ENCODE results near the gene SPHKAP. TPM values are rescaled to one million over a fixed set of nuclear protein-coding genes. Genes with fewer than 3 reads are reported as not detected.

The SPHKAP gene
- total and polyA plus RNA-seq, 2 donors (not counting 3 experiments of a cell fraction or from before 2014, with no cell fraction given): not detected

DNA sequence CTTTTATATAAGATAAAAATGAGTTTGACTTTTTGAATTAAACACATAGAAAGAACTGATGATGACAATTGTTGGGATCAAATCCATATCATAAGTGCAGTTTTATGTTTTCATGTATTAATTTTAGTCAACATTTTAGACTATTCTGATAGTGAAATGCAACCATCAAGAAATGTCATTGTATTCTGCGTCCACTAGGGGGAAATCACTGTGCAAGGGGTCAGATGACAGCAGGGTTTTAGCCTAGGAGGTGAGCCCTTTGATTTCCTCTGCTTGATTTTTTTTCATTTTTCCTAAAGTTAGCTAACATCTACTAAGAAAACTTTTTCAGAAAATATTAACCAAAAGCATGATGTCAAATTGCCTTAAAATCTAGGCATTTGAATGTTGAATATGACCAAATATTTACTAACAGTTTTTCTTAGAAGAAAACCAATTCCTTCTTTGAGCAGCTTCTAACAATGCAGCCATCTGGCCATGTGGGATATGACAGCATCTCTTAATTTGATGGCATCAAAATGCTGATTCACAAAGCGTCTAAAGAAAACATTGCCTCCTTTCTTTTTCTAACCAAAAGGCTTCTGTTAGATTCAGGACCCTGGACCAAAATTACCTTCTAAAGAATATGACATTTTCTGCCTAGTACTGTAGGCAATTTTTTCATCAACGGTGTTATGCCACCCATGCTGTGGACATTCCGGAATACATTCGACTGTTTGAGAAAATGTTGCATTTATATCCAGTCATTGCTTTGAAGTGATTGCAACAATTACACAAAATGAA lies 141.5 kb downstream of the SPHKAP start:
- Histone ChIP-seq H3K9ac (replicated peaks; ENCODE audit: extremely low read depth, insufficient read depth, low read length) (no peak overlapping the region), H3K36me3 (ENCODE audit: control insufficient read depth in 2 of 2, extremely low read depth in 1 of 2, insufficient read depth in 2 of 2, low read length in 2 of 2) (no peaks in the 10 kb centered on the region), H4K20me1 (replicated peaks; ENCODE audit: control insufficient read depth, extremely low read depth, insufficient read depth, low read length) (no peaks in the 10 kb centered on the region), H3K4me2 (ENCODE audit: insufficient read depth, low read length) (no peak overlapping the region), H3K27me3 (ENCODE audit: control insufficient read depth in 2 of 2, insufficient read depth in 2 of 2, low read length in 2 of 2) (no peaks in the 10 kb centered on the region), H3K4me1 (ENCODE audit: control insufficient read depth, extremely low read depth, insufficient read depth, low read length) (no peaks in the 10 kb centered on the region), H3K79me2 (ENCODE audit: control insufficient read depth, insufficient read depth, low read length) (no peaks in the 10 kb centered on the region), H2AFZ (ENCODE audit: low read depth, low read length) (no peak overlapping the region), H3K27ac (ENCODE audit: insufficient read depth, low read depth, low read length) (no peak overlapping the region), H3K9me3 (replicated peaks; ENCODE audit: control insufficient read depth, insufficient read depth, low read length) (peaks cover 2% of the 10 kb centered on the region), H3K9me1 (replicated peaks; ENCODE audit: control insufficient read depth, extremely low read depth, insufficient read depth, low read length) (no peaks in the 10 kb centered on the region), H3K4me3 (replicated peaks in 1 of 3; ENCODE audit: insufficient read depth in 1 of 3, low read depth in 1 of 3, low read length in 3 of 3) (no peak overlapping the region)
- no peak for TF ChIP-seq MAX (IDR thresholded peaks at IDR 0.05; ENCODE audit: insufficient read depth, insufficient read length)
- TF ChIP-seq, protein P1, sequence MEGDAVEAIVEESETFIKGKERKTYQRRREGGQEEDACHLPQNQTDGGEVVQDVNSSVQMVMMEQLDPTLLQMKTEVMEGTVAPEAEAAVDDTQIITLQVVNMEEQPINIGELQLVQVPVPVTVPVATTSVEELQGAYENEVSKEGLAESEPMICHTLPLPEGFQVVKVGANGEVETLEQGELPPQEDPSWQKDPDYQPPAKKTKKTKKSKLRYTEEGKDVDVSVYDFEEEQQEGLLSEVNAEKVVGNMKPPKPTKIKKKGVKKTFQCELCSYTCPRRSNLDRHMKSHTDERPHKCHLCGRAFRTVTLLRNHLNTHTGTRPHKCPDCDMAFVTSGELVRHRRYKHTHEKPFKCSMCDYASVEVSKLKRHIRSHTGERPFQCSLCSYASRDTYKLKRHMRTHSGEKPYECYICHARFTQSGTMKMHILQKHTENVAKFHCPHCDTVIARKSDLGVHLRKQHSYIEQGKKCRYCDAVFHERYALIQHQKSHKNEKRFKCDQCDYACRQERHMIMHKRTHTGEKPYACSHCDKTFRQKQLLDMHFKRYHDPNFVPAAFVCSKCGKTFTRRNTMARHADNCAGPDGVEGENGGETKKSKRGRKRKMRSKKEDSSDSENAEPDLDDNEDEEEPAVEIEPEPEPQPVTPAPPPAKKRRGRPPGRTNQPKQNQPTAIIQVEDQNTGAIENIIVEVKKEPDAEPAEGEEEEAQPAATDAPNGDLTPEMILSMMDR (IDR thresholded peaks at IDR 0.05; ENCODE audit: extremely low read depth in 1 of 2, insufficient read depth in 1 of 2, low read depth in 1 of 2, low read length in 2 of 2): peak in 1 of 2 donors; percentile 19
- dilution Hi-C loops (cut with MboI; ENCODE audit: extremely low pct_ligation_motif_present, low sequenced_read_pairs): no loop called here
- ChIA-PET CTCF (no interaction called here), POLR2A (no interaction called here)
- intact Hi-C loops (cut with micrococcal nuclease): no loop called here
- no peak for FAIRE-seq
- no peak for DNase-seq (ENCODE audit: low read depth, low spot score)
- BruUV-seq (replicated peaks): no TSS peak

DNA sequence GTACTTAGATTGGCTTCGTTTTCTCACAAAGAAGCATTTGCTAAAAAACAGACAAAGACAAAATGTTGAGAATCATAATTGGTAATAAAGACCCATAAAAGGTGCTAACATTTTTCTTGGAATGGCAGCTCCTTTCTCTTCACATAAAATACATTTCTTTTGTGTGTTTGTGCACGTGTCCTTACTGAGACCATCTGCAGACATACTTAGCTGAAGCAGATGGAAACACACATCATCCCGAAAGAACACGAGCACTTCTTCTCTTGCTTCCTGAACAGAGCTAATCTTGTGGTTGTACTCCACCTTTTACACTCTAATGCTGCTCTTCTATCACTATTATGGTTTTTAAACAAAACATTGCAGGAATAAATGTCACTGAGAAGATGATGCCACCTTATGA lies 142.5 kb downstream of the SPHKAP start:
- BruUV-seq (replicated peaks): no TSS peak
- Histone ChIP-seq H3K27ac (ENCODE audit: insufficient read depth, low read depth, low read length) (no peak overlapping the region), H3K4me2 (ENCODE audit: insufficient read depth, low read length) (no peak overlapping the region), H2AFZ (ENCODE audit: low read depth, low read length) (no peak overlapping the region), H3K79me2 (ENCODE audit: control insufficient read depth, insufficient read depth, low read length) (no peaks in the 10 kb centered on the region), H3K36me3 (ENCODE audit: control insufficient read depth in 2 of 2, extremely low read depth in 1 of 2, insufficient read depth in 2 of 2, low read length in 2 of 2) (no peaks in the 10 kb centered on the region), H4K20me1 (replicated peaks; ENCODE audit: control insufficient read depth, extremely low read depth, insufficient read depth, low read length) (no peaks in the 10 kb centered on the region), H3K27me3 (ENCODE audit: control insufficient read depth in 2 of 2, insufficient read depth in 2 of 2, low read length in 2 of 2) (no peaks in the 10 kb centered on the region), H3K9me1 (replicated peaks; ENCODE audit: control insufficient read depth, extremely low read depth, insufficient read depth, low read length) (no peaks in the 10 kb centered on the region), H3K4me1 (ENCODE audit: control insufficient read depth, extremely low read depth, insufficient read depth, low read length) (no peaks in the 10 kb centered on the region), H3K4me3 (replicated peaks in 1 of 3; ENCODE audit: insufficient read depth in 1 of 3, low read depth in 1 of 3, low read length in 3 of 3) (no peak overlapping the region), H3K9ac (replicated peaks; ENCODE audit: extremely low read depth, insufficient read depth, low read length) (no peak overlapping the region), H3K9me3 (replicated peaks; ENCODE audit: control insufficient read depth, insufficient read depth, low read length) (peaks cover 2% of the 10 kb centered on the region)
- TF ChIP-seq POLR2AphosphoS5 (IDR thresholded peaks at IDR 0.05; ENCODE audit: insufficient read depth, low read depth, low read length) (no peak), MAX (IDR thresholded peaks at IDR 0.05; ENCODE audit: insufficient read depth, insufficient read length) (no peak), GATA2 (IDR thresholded peaks at IDR 0.05; ENCODE audit: insufficient read depth, insufficient read length, low read depth, low read length) (no peak), MYC (IDR thresholded peaks at IDR 0.05; ENCODE audit: low read depth, low read length) (no peak), JUN (IDR thresholded peaks at IDR 0.05; ENCODE audit: borderline replicate concordance, insufficient read depth, insufficient read length, low read depth) (no peak), POLR2A (IDR thresholded peaks at IDR 0.05; ENCODE audit: low read depth, low read length) (no peak), EZH2 (IDR thresholded peaks at IDR 0.05; ENCODE audit: borderline replicate concordance, low read depth, low read length, severe bottlenecking) (no peak), FOS (IDR thresholded peaks at IDR 0.05; ENCODE audit: borderline replicate concordance, insufficient read depth, low read length) (no peak)
- TF ChIP-seq, protein P1 (IDR thresholded peaks at IDR 0.05; ENCODE audit: extremely low read depth in 1 of 2, insufficient read depth in 1 of 2, low read depth in 1 of 2, low read length in 2 of 2): no peak
- no peak for DNase-seq (ENCODE audit: low read depth, low spot score)
- dilution Hi-C loops (cut with MboI; ENCODE audit: extremely low pct_ligation_motif_present, low sequenced_read_pairs) (no loop called here), intact Hi-C loops (cut with micrococcal nuclease) (no loop called here)
- CTCF ChIA-PET: no interaction called here
- no peak for FAIRE-seq
- POLR2A ChIA-PET: no interaction called here

All from endothelial cell of umbilical vein (primary cell).